ENCODE measurements around the gene PRDM16. TPM values are rescaled to one million over a fixed set of nuclear protein-coding genes. Genes with fewer than 3 reads are reported as not detected.

The PRDM16 gene
- total RNA-seq, 2 experiments from 2014 or later, result 0.18 to 0.21 TPM

- CTCF ChIA-PET, result no interaction called here
- Mint-ChIP-seq H3K4me1 (ENCODE audit: low read depth) (no peaks in the 10 kb centered on the region), H3K27me3 (ENCODE audit: low read depth) (no peaks in the 10 kb centered on the region), H3K9me3 (ENCODE audit: insufficient read depth) (no peaks in the 10 kb centered on the region), H3K4me3 (no peak overlapping the region), H3K27ac (no peak overlapping the region), H3K36me3 (ENCODE audit: low read depth) (no peaks in the 10 kb centered on the region)
- no peak for ATAC-seq
- no peak for DNase-seq
- POLR2A ChIA-PET, result no interaction called here
These were observed 407.0 kb downstream of the PRDM16 start for GRCh38 chr1:3475839-3476573.

- no peaks in the 10 kb centered on the region for H3K36me3 Mint-ChIP-seq (ENCODE audit: low read depth)
- no peak overlapping the region for H3K4me3 Mint-ChIP-seq
- POLR2A ChIA-PET, result no interaction called here
- no peaks in the 10 kb centered on the region for H3K27me3 Mint-ChIP-seq (ENCODE audit: low read depth)
- H3K4me1 Mint-ChIP-seq (ENCODE audit: low read depth), result no peaks in the 10 kb centered on the region
- no peak for ATAC-seq
- DNase-seq, result no peak
- H3K9me3 Mint-ChIP-seq (ENCODE audit: insufficient read depth), result no peaks in the 10 kb centered on the region
- CTCF ChIA-PET, result no interaction called here
- H3K27ac Mint-ChIP-seq, result no peak overlapping the region
These were observed 407.7 kb downstream of the PRDM16 start for GRCh38 chr1:3476666-3477065.

DNA sequence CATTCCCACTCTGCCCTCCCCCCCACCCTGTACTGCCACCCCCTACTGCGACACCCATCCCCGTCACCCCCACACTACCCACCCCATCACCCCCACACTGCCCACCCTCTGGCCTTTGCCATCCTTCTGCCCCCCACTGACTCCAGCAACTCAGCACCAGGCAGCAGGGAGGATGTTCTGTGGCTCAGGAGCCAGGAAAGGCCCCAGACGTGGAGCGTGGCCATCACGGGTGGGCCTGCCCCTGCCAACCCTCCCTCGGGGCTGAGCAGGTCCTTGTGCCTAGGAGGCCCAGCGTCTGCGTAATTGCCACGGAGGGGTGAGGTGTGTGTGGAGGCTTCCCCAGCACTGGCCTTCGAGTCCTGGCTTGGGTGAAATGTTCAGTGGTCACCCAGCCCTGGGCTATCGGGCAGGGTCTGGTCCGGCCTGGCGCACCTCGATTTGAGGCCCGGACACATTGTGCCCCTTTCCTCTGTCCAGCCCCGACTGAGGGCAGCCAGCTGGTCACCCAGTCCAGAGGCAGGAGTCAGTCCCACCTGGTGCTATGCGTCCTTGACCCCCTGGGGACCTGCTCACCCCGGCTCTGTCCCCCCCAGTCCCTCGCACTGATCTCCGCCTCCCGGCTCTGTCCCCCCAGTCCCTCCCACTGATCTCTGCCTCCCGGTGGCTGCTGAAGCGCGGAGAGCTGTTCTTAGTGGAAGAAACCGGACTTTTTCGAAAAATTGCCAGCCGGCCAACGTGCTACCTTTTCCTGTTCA is 408.4 kb downstream of the PRDM16 start:
- Mint-ChIP-seq H3K36me3 (ENCODE audit: low read depth) (no peaks in the 10 kb centered on the region), H3K4me1 (ENCODE audit: low read depth) (no peaks in the 10 kb centered on the region), H3K9me3 (ENCODE audit: insufficient read depth) (no peaks in the 10 kb centered on the region), H3K27ac (no peak overlapping the region), H3K27me3 (ENCODE audit: low read depth) (no peaks in the 10 kb centered on the region), H3K4me3 (no peak overlapping the region)
- ChIA-PET POLR2A (no interaction called here), CTCF (no interaction called here)
- DNase-seq (no peak), ATAC-seq (no peak)

GRCh38 chr1:3478187-3478586 is 409.2 kb downstream of the PRDM16 start:
- Mint-ChIP-seq H3K36me3 (ENCODE audit: low read depth) (no peaks in the 10 kb centered on the region), H3K9me3 (ENCODE audit: insufficient read depth) (no peaks in the 10 kb centered on the region), H3K27ac (no peak overlapping the region), H3K27me3 (ENCODE audit: low read depth) (no peaks in the 10 kb centered on the region), H3K4me1 (ENCODE audit: low read depth) (no peaks in the 10 kb centered on the region), H3K4me3 (no peak overlapping the region)
- ATAC-seq (no peak), DNase-seq (no peak)
- ChIA-PET POLR2A (no interaction called here), CTCF (no interaction called here)

GRCh38 chr1:3479511-3480368 is 410.7 kb downstream of the PRDM16 start:
- DNase-seq, result no peak
- ChIA-PET CTCF (no interaction called here), POLR2A (no interaction called here)
- no peak overlapping the region for H3K27ac Mint-ChIP-seq
- H3K9me3 Mint-ChIP-seq (ENCODE audit: insufficient read depth), result no peaks in the 10 kb centered on the region
- ATAC-seq, result no peak
- no peaks in the 10 kb centered on the region for H3K27me3 Mint-ChIP-seq (ENCODE audit: low read depth)
- no peaks in the 10 kb centered on the region for H3K4me1 Mint-ChIP-seq (ENCODE audit: low read depth)
- no peaks in the 10 kb centered on the region for H3K36me3 Mint-ChIP-seq (ENCODE audit: low read depth)
- no peak overlapping the region for H3K4me3 Mint-ChIP-seq

DNA sequence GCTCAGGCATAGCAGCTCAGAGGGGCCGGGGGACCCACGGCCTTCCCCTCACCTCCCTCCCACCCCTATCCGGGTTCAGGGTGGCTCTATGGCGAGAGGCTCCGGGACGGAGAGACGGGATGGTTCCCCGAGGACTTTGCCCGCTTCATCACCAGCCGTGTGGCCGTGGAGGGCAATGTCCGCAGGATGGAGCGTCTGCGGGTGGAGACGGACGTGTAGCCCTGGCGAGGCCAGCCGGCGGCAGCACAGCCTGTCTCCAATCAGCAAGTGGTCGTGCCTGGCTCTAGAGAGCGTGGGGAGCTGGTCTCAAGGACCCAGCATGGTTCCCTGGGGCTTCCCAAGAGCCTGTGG is 411.3 kb downstream of the PRDM16 start:
- no peak for DNase-seq
- Mint-ChIP-seq H3K36me3 (ENCODE audit: low read depth) (no peaks in the 10 kb centered on the region), H3K27me3 (ENCODE audit: low read depth) (no peaks in the 10 kb centered on the region), H3K4me3 (no peak overlapping the region), H3K27ac (no peak overlapping the region), H3K9me3 (ENCODE audit: insufficient read depth) (no peaks in the 10 kb centered on the region), H3K4me1 (ENCODE audit: low read depth) (no peaks in the 10 kb centered on the region)
- POLR2A ChIA-PET, result no interaction called here
- CTCF ChIA-PET, result interaction anchor here (1.8 kb wide), 1 partner anchor 27 kb away, joined by 9 read pairs; no protein-coding TSS in a partner anchor
- no peak for ATAC-seq

DNA sequence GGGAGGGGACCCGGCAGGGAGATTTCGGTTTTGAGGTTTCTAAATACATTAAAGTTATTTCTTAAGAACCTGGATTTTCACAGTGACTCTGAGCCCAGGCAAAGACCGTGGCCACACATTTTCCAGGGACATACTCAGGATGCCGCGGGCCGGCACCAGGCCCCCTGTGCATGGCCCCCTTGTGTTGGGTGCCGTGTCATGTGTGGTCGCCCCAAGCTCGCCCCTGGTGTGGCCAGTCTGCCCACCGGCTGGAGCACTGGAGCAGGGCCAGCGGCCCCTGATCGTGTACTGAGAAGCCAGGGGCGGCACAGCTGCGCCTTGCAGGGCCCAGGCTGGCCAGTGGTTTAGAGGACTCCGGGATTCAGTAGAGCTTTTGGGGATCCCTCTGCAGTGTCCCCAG is 412.0 kb downstream of the PRDM16 start:
- DNase-seq, result no peak
- POLR2A ChIA-PET, result no interaction called here
- ATAC-seq, result no peak
- Mint-ChIP-seq H3K4me1 (ENCODE audit: low read depth) (no peaks in the 10 kb centered on the region), H3K27me3 (ENCODE audit: low read depth) (no peaks in the 10 kb centered on the region), H3K4me3 (no peak overlapping the region), H3K27ac (no peak overlapping the region), H3K36me3 (ENCODE audit: low read depth) (no peaks in the 10 kb centered on the region), H3K9me3 (ENCODE audit: insufficient read depth) (no peaks in the 10 kb centered on the region)
- CTCF ChIA-PET, result interaction anchor here (1.4 to 1.8 kb wide), 2 partner anchors 10 to 28 kb away, joined by 4 to 9 read pairs; no protein-coding TSS in a partner anchor

- DNase-seq (no peak), ATAC-seq (no peak)
- H3K4me3 Mint-ChIP-seq, result no peak overlapping the region
- no peaks in the 10 kb centered on the region for H3K27me3 Mint-ChIP-seq (ENCODE audit: low read depth)
- ChIA-PET POLR2A (no interaction called here), CTCF (interaction anchor here (1.4 to 1.8 kb wide), 2 partner anchors 9 to 29 kb away, joined by 4 to 9 read pairs; no protein-coding TSS in a partner anchor)
- no peaks in the 10 kb centered on the region for H3K36me3 Mint-ChIP-seq (ENCODE audit: low read depth)
- H3K4me1 Mint-ChIP-seq (ENCODE audit: low read depth), result no peaks in the 10 kb centered on the region
- no peak overlapping the region for H3K27ac Mint-ChIP-seq
- no peaks in the 10 kb centered on the region for H3K9me3 Mint-ChIP-seq (ENCODE audit: insufficient read depth)
These were observed 412.9 kb downstream of the PRDM16 start for GRCh38 chr1:3481836-3482375.

DNA sequence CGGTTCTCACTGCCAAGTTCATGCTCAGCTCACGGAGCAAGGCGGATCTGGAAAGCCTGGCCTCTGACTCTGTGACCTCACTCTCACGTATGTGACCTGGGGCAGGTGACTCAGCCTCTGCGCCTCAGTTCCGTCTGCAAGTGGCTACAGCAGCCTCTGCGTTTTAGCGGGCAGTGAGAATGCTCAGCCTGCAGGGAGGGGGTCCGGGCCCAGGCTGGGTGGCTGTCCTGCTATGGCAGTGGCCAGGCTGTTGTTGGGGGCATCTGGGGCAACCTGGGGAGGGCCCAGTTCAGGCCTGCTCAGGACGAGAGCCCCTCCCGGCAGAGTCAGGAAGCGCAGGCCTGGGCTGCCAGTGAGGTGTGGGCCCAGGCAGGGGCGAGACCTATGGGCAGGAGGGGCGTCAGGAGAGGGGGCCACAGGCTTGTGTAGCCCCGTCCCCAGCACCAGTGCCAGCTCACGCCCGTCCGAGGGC is 413.4 kb downstream of the PRDM16 start:
- no peak for DNase-seq
- H3K4me3 Mint-ChIP-seq, result no peak overlapping the region
- H3K27me3 Mint-ChIP-seq (ENCODE audit: low read depth), result no peaks in the 10 kb centered on the region
- no peaks in the 10 kb centered on the region for H3K9me3 Mint-ChIP-seq (ENCODE audit: insufficient read depth)
- H3K36me3 Mint-ChIP-seq (ENCODE audit: low read depth), result no peaks in the 10 kb centered on the region
- peak; percentile 51 for ATAC-seq
- H3K27ac Mint-ChIP-seq, result no peak overlapping the region
- POLR2A ChIA-PET, result no interaction called here
- CTCF ChIA-PET, result interaction anchor here (1.0 to 1.8 kb wide), 2 partner anchors 29 to 30 kb away, joined by 4 to 9 read pairs; no protein-coding TSS in a partner anchor
- H3K4me1 Mint-ChIP-seq (ENCODE audit: low read depth), result no peaks in the 10 kb centered on the region

GRCh38 chr1:3483380-3483779 is 414.4 kb downstream of the PRDM16 start:
- Mint-ChIP-seq H3K4me1 (ENCODE audit: low read depth) (no peaks in the 10 kb centered on the region), H3K36me3 (ENCODE audit: low read depth) (no peaks in the 10 kb centered on the region)
- CTCF ChIA-PET, result interaction anchor here (1.0 kb wide), 1 partner anchor 31 kb away, joined by 4 read pairs; no protein-coding TSS in a partner anchor

DNA sequence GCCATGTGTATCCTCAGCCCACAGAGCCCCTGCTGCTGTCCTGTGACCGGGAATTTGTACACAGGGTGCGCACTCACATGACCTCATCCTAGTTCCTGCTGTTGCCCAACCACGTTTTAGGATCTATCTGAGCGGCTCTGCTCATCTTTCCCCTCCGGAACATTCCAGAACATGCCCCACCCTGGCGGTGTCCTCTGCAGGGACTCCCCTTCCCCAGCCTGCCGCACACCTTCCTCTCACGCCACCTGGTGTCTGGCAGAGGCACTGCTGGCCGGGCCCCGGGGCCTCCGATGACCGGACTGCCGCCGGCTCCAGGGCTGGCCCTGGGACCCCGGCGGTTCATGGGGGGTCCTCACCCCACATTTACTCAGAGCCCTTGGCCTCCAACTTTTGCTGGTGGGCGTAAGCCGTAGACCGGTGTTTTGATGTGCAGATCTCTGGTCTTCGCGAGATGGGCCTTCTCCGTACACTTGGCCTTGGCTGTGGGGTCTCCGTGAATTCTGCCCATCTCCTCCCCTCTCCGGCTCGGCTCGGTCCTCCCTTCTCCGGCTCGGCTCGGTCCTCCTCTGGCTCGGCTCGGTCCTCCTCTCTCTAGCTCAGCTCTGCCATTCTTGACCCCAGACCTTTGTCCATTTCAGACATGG is 414.9 kb downstream of the PRDM16 start:
- ChIA-PET POLR2A (no interaction called here), CTCF (interaction anchor here (1.3 kb wide), 1 partner anchor 31 kb away, joined by 5 read pairs; no protein-coding TSS in a partner anchor)
- H3K9me3 Mint-ChIP-seq (ENCODE audit: insufficient read depth), result peaks cover 7% of the 10 kb centered on the region
- no peak overlapping the region for H3K4me3 Mint-ChIP-seq
- no peaks in the 10 kb centered on the region for H3K36me3 Mint-ChIP-seq (ENCODE audit: low read depth)
- no peaks in the 10 kb centered on the region for H3K27me3 Mint-ChIP-seq (ENCODE audit: low read depth)
- H3K27ac Mint-ChIP-seq, result no peak overlapping the region
- no peaks in the 10 kb centered on the region for H3K4me1 Mint-ChIP-seq (ENCODE audit: low read depth)
- DNase-seq (peak; percentile 47), ATAC-seq (peak; percentile 55)

More at GRCh38 chr1:3483380-3483779, 414.4 kb downstream of the PRDM16 start:
- peaks cover 4% of the 10 kb centered on the region for H3K9me3 Mint-ChIP-seq (ENCODE audit: insufficient read depth)
- POLR2A ChIA-PET, result no interaction called here
- H3K4me3 Mint-ChIP-seq, result no peak overlapping the region
- H3K27me3 Mint-ChIP-seq (ENCODE audit: low read depth), result no peaks in the 10 kb centered on the region
- no peak for DNase-seq
- ATAC-seq, result no peak
- no peak overlapping the region for H3K27ac Mint-ChIP-seq

All from activated CD8-positive, alpha-beta T cell treated with anti-CD3 and anti-CD28 coated beads, Interleukin-2, amount 10 ng/mL, durations not matched to agents 7 days and 5 days (primary cell).